Activated CD8-positive, alpha-beta memory T cell treated with anti-CD3 and anti-CD28 coated beads for 48 hours (primary cell): ENCODE results near the gene HAUS8.

Experiments
- DNase-seq, 3 experiments: peaks; one replicate each; pipeline ENCODE4 v3.0.0-alpha.2; 2020; ENCODE audit warnings: low read depth in 2 of 3, low spot score in 2 of 3

Gene HAUS8

DNA sequence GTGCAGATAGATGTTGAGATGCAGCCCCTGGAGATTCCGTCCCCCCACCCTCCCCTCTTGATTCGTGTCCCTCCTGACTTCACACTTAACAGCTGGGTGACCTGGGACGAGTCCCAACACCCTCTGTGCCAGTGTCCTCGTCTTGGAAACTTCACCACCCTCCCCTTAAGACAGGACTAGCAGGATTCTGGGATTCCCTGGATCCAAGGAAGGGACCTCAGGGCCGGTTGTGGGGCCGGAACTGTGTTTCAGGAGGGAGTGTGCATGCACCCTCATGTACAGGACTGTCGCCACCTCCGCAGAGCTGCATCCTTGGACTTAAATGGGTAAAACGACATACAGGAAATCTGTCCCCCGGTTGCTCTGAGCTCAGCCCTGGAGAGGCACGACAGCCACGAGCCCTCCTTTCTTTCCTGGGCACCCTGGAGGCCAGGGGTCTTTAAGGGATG, 1.3 kb upstream of the HAUS8 start:
- no peak for DNase-seq

DNA sequence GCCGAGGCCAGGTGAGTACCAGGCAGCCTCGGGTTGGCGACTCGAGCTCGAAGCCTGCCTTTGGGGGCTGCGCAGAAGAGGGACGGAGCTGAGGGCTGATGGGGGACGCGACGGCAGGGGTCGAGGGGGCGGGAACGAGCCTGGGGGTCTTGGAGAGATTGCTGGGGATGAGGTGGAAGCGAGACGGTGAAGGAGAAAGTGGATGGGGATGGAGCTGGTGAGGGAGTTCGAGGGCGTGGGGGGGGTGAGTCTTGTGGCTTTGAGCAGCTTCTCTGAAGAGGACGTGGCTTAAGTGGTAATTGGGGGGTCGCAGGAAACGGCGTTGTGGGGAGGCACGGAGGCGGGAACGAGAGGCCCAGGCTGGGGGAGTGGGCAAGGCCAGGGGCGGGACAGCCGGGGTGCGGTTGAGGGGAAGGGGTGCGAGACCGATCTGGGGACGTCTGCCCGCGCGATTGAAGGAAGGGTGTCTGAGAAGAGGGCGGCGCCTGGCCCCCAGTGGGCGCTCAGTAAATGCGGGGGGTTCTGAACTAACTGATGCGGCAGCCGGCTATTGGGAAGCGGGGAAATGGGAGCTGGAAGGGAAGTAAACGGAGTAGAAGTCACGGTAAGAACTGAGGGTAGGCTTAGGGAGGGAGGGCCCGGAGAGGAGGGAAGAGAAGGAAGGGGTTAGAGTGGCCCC, 751 bp upstream of the HAUS8 start:
- DNase-seq: peak in 1 of 3 experiments; percentile 30

DNA sequence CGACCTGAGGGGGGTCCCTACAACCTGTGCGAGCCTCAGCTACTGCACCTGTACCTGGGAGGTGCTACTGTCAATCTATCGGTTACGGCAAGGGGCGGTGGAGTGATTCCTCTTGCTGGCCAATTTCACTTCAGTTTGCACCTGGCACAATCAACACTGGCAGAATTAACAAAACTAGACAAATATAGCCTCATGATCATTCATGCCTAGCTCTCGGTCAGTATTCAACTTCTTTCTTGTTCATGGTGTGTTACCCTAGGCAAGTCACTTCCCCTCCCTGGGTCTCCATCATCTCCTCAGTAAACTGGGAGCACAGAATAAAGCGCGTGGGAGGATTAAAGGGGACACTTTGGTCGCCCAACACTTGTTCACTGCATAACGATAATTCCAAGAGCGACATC, 618 bp downstream of the HAUS8 start:
- DNase-seq: no peak

DNA sequence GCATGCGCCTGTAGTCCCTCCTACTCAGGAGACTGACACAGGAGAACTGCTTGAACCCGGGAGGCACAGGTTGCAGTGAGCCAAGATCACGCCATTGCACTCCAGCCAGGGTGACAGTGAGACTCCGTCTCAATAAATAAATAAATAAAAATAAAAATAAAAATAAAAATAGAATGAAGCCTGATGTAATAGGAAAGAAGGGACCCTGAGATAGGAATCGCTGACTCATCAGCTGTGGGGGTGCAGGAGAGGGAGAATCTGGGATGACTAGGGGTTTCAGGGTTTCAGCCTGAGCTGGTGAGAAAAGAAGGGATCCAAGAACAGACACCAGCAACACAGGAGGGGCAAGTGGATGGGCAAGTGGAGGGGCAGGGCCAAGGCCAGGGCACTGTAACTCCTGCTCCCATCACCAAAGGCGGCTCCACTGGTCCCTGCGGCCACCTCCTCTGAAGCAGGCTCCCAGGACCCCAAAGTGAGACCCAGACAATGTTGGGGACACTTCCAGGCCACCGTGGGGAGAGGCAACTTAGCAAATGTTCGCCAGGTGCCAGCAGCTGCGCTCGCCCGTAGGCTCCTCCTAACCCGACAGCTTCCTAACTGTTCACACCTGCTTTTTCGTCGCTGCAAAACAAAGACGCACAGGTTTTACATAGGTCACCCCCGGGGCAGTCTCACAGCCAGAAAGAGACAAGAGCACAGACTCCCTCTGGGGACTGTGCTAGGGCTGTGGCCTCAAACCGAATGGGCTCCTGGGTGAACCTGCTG, 1.2 kb downstream of the HAUS8 start:
- DNase-seq: no peak

DNA sequence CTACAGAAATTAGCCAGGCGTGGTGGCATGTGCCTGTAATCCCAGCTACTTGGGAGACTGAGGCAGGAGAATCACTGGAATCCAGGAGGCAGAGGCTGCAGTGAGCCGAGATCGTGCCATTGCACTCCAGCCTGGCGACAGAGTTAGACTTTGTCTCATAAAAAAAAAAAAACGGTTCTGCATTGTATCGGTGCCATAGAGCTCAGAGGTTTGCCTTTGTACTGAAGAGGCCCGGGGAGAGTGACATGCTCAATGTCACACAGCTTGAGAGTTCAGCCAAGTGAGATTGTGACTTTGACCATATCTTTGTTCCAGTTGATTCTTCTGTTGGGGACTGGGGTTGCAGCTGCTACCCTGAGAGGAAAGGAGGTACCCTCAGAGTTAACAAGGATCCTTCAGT, 4.3 kb downstream of the HAUS8 start:
- DNase-seq: no peak

DNA sequence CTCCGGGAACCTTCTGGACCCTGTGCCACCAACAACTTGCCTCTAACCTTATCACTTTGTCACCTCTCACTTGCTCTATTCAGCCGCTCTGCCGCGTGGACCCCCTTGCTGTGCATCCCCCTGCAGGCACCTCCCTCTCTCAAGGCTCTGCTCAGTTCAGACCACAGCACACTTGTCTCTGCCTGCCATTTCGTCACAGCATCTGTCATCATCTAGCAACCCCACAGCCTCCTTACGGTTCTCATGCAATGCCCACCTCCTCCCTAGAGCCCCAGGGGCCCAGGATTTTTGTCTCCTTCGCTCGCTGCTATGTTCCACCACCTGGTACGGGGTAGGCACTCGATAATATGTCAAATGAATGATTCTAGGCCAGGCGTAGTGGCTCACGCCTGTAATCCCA, 4.8 kb downstream of the HAUS8 start:
- no peak for DNase-seq

DNA sequence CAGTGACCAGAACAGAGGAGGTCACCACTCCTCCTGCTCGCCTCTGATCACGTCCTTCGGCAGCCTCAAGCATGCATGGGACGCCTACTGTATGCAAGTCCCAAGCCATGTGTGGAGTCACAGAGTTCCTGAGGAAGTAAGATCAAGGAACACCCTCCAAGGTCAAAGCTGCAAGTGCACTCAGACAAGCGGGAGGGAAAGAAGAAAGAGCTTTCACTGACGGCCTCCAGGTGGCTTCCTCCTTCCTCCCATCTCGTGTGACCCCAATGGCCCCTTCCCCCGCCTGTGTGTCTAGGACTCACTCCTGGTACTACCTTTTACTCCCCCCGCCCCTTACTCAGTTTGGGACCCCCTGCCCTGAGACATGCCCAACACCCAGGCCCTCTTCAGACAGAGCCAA, 6.1 kb downstream of the HAUS8 start:
- DNase-seq: no peak

DNA sequence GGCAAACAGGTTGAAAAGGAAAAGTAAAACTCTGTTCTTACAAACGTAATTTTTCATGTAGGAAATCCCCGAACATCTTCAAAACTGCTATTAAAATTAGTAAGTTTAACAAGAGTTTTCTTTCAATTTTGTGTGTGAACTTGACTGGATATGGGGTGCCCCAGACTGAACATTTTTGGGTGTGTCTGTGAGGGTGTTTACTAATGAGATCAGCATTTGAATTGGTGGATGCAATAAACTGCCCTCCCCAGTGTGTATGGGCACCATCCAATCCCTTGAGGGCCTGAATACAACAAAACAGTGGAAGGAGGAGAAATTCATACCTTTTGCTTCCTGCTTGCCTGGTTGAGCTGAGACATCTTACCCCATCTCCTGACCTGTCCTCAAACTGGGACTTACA, 11.8 kb downstream of the HAUS8 start:
- no peak for DNase-seq

DNA sequence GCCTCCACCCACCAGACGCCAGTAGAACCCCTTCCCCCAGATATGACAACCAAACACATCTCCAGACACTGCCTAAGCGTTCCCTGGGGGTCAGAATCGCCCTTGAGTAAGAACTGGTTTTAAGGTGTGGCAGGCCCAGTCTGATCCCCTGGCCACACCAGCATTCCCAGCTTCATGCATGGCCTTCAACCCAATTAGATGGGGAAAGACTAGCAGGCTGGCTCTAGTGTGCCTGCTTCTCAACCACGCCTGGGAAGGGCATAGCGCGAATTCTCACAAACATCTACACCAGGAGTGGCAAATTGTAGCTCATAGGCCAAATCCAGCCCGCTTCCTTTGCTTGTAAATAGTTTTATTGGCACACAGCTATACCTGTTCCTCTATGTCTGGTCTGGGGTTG, 13.6 kb downstream of the HAUS8 start:
- DNase-seq: no peak

DNA sequence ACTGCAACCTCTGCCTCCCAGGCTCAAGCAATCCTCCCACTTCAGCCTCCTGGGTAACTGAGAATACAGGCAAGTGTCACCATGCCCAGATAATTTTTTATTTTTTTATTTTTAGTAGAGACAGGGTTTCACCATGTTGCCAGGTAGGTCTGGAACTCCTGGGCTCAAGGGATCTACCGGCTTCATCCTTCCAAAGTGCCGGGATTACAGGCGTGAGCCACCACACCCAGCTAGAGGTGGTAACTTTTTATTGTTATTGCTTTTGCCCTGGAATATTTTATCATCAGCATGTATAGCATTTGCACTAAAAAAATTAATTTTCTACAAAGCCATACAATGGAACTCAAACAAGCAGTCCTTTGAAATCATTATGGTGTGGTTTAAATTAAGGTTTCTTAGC, 14.0 kb downstream of the HAUS8 start:
- no peak for DNase-seq

DNA sequence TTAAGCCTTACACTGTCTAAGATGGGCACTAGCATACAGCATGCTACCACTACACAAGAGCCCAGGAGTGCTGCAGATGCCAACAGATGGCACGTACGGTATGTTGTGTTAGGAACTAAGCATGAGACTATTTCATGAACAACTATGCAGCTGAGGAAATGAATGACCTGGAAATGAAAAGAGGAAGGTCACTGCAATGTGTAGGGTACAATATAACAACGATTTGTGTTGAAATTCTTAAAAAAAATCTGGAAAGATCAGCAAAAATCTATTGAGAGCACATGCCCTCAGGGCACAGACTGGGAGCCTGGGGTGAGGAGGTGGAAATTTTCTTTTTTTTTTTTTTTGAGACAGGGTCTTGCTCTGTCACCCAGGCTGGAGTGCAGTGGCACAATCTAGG, 14.4 kb downstream of the HAUS8 start:
- DNase-seq: no peak

DNA sequence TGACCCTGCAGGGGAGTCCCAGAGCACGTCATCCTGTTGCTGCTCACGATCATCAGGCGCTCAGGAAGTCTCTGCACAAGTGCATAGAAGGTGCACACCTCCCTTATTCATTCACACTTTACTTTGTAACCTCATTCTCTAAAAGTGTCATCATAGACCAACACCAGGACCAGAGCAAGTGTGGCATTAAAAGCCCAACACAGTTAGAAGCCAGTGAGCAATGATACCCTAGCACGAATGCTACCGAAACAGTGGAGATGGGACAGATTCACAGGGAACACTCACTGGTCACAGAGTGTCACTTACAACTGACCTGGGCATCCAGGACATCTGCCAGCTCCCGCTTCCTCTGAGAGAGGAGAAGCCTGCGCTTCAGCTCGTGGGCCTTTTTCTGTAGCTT, 17.0 kb downstream of the HAUS8 start:
- no peak for DNase-seq

DNA sequence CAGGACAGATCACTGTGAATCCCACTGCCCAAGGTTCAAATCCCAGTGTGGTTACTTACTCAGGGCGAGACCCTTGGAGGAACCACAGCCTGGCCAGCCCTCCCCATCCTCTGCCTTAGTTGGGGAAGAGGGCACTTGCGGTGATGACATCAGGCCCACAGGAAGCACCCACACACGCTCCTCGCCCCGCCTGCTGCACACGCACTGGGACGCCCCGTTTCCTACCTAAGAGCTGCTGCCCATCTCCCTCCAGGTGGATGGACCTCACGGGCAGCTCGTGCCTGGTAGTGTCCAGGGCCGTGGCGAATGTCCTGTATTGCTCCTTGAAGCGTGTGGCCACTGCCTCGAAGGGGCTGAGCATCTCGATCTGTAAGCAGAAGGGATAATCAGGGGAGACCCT, 19.6 kb downstream of the HAUS8 start:
- no peak for DNase-seq

DNA sequence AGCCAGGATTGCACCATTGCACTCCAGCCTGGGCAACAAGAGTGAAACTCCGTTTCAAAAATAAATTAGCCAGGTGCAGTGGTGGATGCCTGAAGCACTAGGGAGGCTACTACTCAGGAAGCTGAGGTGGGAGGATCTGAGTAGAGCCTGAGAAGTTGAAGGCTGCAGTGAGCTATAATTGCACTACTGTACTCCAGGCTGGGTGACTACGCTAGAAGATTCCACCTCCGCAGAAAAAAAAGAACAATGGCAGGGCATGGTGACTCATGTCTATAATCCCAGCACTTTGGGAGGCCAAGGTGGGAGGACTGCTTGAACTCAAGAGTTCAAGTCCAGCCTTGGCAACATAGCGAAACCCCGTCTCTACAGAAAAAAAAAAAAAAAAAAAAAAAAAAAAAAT, 20.5 kb downstream of the HAUS8 start:
- no peak for DNase-seq

DNA sequence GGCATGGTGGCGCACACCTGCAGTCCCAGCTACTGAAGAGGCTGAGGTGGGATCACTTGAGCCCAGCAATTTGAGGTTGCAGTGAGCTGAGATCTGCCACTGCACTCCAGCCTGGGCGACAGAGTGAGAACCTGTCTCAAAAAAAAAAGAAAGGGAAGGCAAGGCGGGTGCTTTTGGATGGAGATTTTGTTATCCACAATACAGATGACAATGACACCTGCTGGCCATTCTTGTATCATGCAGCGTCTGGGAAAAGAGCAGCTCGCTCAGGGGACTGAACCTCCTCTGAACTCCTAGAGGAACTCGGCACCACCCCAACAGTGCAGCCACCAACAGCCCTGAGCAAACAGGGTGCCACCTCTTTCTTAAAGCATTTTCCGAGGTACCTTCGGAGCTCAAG, 22.8 kb downstream of the HAUS8 start:
- DNase-seq: no peak

DNA sequence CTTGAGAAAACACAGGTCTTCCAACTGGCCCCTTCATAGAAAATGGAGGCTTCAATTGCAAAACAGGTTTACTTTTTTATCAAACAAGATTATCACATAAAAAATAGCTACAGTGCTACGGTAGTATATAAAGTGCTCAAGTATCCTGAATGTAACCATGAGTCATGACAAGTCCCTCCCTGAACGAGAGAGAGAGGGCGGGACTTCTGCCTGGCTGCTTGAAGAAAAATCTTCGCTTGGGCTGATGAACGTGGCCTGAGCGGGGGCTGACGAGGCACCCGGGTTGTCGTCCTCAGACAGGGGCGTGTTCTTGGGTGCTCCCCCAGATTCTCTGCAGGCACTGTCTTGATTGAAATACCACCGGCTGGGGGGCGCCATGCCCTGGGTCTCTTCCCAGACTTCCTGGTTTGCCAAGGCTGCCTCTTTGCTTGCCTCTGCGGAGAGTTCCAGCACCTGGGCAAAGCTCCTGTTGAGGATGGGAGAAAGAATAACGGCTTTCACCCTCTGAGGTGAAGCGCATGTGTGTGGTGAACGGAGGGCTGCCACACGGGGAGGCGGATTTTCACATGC, 25.5 kb downstream of the HAUS8 start:
- no peak for DNase-seq

DNA sequence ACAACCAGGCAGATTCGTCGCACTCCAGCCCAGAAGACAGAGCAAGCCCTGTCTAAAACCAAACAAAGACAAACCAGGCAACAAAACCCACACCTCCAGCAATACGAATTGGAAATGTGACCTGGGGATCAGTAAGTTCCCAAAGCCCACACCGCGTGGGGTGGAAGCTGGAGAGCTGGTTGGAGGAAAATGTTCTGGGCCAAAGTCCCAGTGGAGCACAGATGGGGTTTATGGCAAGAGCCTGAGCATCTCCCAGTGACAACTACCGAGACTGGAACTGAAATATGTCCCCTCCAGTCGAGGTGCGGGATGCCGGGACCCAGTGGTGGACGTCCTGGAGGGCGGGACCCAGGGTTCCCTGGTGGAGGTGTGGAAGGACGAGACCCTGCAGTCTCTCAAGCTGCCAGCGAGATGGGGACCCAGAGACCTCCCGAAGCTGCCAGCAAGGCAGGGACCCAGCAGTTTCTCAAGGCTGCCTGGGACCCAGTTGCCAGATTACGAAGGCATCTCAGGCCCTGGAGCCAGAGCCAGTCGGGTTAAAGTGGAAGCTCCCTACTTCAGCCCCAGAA, 26.3 kb downstream of the HAUS8 start:
- DNase-seq: no peak

DNA sequence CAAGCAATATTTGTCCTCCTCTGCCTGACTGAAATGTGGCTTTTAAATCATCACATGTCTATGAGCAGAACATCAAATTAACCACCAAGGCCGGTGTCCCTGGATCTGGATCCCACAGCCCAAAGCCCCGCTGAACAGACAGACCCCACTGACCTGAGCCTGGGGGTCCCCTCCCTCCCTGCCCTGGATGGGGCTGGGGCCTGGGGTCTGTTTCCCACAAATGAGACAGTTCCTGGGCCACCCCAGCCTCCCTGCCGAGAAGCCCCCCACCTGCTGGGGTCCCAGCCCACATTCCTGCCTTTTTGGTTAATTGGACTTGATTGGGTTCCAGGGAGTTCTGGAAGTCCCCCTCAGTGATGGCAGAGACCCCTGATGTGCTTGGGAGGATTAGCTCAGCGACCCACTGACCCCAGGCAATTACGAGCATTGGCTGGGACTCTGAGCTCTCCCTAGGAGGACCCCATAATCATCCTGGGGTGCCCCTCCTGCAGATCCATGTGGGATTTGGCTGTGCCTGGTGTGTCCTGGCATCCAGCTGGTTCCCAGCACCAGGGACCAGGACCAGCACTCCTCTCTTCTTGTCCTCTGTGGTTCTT, 29.2 kb downstream of the HAUS8 start:
- DNase-seq: no peak

DNA sequence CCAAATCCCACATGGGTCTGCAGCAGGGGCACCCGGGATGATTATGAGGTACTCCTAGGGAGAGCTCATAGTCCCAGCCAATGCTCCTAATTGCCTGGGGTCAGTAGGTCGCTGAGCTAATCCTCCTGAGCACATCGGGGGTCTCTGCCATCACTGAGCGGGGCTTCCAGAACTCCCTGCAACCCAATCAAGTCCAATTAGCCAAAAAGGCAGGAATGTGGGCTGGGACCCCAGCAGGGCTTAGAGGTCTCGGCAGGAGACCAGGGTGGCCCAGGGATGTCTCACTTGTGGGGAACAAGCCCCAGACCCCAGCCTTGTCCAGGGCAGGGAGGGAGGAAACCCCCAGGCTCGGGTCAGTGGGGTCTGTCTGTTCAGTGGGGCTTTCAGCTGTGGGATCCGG, 31.5 kb downstream of the HAUS8 start:
- DNase-seq: no peak

DNA sequence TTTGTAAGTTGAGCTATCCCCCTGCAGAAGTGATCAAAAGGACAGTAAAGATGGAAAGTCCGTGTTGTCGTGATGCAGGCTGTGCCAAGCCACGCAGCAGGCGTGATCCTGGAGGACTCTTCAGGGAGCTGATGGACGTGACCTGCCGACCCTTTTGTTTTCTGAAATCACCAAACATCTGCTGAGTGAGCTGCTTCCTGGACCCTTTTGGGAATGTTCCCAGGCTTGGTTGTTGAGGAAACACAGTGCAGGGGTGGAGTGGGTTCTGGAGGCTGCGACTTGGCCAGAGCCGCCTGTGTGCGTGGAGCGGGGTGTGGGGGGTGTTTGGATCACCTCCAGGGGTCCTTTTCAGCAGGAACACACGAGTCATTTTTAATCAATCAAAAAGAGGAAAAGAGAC, 33.3 kb downstream of the HAUS8 start:
- DNase-seq: no peak

DNA sequence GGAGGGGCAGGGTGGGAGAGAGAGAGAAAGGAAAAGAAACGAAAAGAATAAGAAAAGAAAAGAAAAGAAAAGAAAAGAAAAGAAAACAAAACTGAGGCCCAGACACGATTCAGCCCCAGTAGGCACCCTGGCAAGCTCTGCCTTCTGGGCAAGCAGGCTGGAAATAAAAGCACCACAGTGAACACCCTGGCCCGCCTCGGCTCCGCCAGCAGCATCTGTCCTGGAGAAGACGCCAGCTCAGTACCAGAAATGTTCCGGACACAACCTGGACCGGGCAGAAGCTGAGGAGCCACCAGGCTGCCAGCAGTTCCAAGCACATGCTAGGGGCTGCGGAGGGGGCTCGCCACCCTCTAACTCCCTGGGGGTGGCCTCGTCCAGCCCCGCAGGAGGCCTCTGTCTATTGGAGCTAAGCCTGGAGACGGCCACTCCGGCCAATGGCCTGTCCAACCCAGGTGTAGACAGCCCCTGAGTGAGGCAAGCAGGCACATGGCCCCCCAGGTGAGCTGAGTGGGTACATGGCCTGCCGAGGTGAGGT, 37.2 kb downstream of the HAUS8 start:
- no peak for DNase-seq

DNA sequence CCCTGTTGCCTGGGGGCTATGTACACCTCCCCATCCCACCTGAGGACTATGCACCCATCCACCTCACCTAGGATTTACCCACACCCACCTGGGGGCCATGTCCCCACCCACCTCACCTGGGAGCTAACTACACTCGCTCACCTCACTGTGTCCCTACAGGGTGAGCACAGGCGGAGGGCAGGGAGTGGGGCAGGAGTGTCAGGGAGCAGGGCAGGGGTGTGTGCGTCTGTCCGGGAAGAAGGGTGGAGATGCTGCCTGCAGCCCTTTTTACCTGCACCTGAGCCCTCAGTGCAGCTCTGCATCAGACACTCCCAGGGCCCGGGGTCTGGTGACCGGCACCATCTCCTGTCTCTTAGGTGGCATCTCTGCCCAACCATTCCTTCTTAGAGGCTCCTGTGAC, 38.1 kb downstream of the HAUS8 start:
- DNase-seq: no peak
